HCT116 (cell line): ENCODE results near the gene SH2D1A. TPM values are rescaled to one million over a fixed set of nuclear protein-coding genes. Genes with fewer than 3 reads are reported as not detected.

Experiments used
- total RNA-seq: library from RNA; stranded (reverse); gene quantifications from one replicate; pipeline ENCODE4 v1.2.1, GENCODE V29; 2021; ENCODE audit not compliant: unreplicated experiment
- TF ChIP-seq, protein P1 (sequence below): IDR thresholded peaks from 2 replicates; pipeline ENCODE4 v1.6.1; 2011; ENCODE audit warnings: mild to moderate bottlenecking, low read length, moderate library complexity; ENCODE audit not compliant: insufficient replicate concordance; ENCODE audit errors: extremely low read depth

SH2D1A gene
- total RNA-seq, 1 experiment from 2014 or later = 0.15 TPM

DNA sequence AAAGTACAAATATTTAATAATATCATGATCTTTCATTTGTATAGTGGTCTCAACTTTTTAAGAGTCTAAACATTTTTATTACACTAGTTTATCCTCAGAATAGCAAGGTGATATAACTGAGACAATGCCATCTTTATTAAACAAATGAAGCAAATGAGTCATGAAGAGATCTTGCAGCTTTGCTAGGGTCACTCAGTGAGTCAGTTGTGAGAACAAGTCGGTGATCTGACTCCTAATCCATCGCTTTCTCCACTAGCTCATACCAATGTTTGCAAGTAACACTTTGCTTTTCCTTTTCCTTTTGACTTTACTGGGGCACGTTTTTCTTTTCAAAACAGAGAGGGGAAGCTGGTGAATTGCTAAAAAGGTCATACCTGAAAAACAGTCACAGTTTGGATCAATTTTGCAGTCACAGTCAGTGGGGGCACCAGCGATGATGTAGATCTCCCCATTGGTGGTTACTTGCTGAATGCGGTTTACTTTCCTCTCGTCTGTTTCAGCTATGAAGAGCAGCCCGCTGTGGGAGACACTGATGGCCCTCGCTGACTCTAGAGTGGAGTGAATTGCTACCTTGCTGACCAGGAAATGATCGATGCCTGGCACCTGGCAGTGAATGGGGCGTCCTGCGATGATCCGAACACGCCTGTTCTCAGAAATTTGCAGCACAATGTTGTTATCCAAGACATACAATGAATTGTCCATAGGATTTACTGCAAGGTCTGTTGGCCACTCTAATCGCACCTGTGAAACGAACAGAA lies 75.7 kb downstream of the SH2D1A start (continued):
- TF ChIP-seq, protein P1, sequence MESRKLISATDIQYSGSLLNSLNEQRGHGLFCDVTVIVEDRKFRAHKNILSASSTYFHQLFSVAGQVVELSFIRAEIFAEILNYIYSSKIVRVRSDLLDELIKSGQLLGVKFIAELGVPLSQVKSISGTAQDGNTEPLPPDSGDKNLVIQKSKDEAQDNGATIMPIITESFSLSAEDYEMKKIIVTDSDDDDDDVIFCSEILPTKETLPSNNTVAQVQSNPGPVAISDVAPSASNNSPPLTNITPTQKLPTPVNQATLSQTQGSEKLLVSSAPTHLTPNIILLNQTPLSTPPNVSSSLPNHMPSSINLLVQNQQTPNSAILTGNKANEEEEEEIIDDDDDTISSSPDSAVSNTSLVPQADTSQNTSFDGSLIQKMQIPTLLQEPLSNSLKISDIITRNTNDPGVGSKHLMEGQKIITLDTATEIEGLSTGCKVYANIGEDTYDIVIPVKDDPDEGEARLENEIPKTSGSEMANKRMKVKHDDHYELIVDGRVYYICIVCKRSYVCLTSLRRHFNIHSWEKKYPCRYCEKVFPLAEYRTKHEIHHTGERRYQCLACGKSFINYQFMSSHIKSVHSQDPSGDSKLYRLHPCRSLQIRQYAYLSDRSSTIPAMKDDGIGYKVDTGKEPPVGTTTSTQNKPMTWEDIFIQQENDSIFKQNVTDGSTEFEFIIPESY = no peak

Other genes with a start within 250 kb of the SH2D1A start
- 0.15 TPM for gene TEX13D, start 13.9 kb upstream of the SH2D1A start, total RNA-seq